DLD1 (cell line): ENCODE measurements around the gene KIF6.

Experiments used
- in situ Hi-C: cut with HindIII; loops from 2 replicates; pipeline ENCODE4 v1.10.0; 2017; ENCODE audit warnings: low sequenced_read_pairs

KIF6 gene

GRCh38 chr6:39602601-39603519 is 122.3 kb downstream of the KIF6 start:
- in situ Hi-C loops = no loop called here

GRCh38 chr6:39599973-39600372 is 125.2 kb downstream of the KIF6 start:
- in situ Hi-C loops = no loop called here

DNA sequence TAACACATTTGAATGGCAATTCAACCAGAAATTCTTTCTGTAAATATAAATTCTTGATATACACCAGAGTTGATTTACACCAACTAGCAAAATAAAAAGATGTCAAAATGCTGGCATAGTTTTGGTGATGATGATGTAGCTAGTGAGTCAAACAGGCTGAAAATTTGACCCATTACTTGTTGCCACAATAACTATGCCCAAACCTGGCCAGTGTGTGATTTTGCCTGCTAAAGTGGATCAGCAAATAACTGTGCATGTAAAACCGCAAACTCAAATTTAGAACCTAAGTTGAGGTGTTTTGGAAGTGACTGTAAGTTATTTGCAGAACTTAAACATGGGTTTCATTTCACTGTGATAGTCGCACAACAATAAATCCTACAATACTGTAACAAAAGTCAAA is 125.9 kb downstream of the KIF6 start:
- in situ Hi-C loops = no loop called here

GRCh38 chr6:39594285-39594684 is 130.9 kb downstream of the KIF6 start:
- in situ Hi-C loops = no loop called here

DNA sequence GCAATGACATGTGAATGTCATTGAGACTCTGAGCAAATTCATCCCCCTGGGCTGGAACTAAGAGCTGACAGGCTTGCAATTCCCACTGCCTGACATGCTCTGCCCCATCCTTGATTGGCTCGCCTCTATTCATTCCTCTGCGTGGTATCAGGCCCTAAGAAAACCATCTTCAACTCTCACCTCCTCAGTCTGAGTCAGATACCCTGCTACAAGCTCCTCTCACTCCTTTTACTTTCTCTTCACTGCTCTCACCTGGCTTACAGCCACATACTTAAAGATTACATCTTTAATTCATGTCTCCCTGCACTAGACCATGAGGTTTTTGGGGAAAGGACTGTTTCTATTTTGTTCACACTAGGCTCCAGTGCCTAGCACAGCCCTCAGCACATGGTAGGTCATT is 131.6 kb downstream of the KIF6 start:
- in situ Hi-C loops = no loop called here

DNA sequence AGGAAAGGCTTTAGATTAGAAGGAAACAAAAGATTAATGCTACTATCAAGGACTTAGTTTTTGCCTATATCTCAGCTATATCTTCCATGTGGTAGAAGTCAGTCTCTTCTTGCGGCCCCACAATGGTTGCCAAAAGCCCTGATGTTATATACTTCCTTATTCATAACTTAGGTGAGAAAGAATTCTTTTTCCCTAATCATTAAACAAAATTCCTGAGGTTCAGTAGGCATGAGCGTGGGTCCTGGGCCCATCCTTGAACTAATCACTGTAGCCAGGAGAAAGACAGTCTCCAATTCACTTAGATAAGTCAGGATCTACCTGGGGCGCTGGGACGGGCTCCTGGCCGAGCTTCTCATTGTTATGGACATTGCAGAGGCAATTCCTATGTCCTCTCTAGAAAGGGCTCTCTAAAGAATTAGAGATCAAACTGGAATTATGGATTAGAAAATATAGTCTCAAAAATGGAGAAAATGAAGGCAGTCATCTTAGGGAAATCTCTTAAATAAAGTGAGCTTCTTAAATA is 134.3 kb downstream of the KIF6 start:
- in situ Hi-C loops = no loop called here

DNA sequence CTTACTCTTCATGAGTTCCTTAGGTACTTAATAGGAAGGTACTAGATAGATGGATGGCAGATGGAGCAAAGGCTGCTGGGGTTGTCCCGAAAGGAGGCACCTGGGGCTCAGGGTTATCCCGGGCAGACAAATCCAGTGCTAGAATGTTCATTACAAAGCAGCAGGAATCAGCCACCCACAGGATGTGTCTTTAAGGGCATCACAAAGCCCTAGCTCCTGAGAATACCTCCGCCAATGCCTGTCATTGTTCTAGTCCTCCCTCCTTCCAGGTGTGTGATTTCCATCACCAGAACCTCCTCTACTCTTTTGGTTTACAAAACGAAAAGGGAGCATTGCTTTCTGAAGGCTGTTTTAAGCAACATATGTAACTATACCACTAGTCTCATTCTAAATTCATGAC is 138.1 kb downstream of the KIF6 start:
- in situ Hi-C loops = no loop called here

DNA sequence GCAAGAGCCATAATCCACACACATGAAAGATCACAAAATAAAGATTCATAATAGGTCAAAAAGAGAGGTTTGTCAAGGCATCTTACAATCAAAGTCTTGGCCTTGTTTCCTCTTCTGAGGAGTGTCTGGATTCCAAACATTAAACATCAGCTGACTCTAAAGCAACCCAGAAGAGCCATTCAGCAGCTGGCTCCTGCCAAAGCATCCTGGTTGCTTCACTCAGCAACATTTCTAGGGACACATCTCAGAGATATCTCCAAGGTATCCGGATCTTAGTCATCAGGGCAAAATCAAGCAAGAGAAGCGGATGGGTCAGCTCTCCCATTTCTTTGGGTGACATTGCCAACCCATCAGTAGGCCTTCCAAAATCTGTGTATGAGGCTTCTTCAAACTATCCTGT is 139.6 kb downstream of the KIF6 start:
- in situ Hi-C loops = no loop called here

DNA sequence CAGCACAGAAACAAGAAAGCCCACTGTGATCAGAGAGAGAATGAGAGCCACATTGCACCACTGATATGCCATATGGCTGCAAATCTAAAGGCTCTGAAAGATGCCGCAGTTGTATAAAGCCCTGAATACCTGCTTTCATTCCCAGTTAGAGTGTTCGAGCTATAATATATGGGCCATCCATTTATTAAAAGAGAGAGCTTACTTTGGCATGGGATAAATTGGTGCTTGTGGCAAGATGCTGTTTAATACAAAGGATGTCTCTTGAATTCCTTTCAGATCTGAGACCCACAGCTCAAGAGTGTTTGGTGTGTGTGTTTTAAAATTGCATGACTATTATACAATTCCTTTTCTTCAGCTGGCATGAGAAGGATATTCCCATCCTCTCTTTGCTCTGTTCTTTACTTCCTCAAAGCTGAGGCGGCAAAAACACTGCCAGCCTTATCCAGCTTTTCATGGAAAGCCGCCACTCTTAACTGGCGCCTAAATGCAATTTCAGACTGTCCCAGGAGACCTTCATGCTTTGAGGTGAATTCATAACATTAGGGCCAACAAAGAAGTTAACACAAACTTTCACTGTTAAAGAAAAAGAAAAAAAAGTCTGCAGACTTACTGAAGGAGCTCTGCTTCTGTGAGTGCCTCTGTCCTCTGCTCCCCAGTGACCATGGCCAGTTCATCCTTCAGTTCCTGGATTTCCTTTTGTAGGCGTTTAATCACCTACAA is 147.6 kb downstream of the KIF6 start:
- in situ Hi-C loops = no loop called here

GRCh38 chr6:39576556-39577303 is 148.5 kb downstream of the KIF6 start:
- in situ Hi-C loops = no loop called here

GRCh38 chr6:39574991-39575390 is 150.2 kb downstream of the KIF6 start:
- in situ Hi-C loops = no loop called here

- in situ Hi-C loops = no loop called here
Observed at GRCh38 chr6:39573541-39573940, 151.7 kb downstream of the KIF6 start.

- in situ Hi-C loops = no loop called here
Observed at GRCh38 chr6:39572661-39573340, 152.4 kb downstream of the KIF6 start.

GRCh38 chr6:39568896-39569295 is 156.3 kb downstream of the KIF6 start:
- in situ Hi-C loops = no loop called here

GRCh38 chr6:39567091-39567490 is 158.1 kb downstream of the KIF6 start:
- in situ Hi-C loops = no loop called here

GRCh38 chr6:39566456-39566855 is 158.8 kb downstream of the KIF6 start:
- in situ Hi-C loops = no loop called here

- in situ Hi-C loops = no loop called here
Observed at GRCh38 chr6:39565956-39566355, 159.3 kb downstream of the KIF6 start.

GRCh38 chr6:39563566-39564311 is 161.5 kb downstream of the KIF6 start:
- in situ Hi-C loops = no loop called here

- in situ Hi-C loops = no loop called here
Observed at GRCh38 chr6:39561536-39562266, 163.5 kb downstream of the KIF6 start.
